Measurements from ENCODE around the gene PRR30.
"Not testable (repeated sequence)": the region's sequence is repeated elsewhere in the genome, so short reads cannot be mapped to it uniquely, and the experiment has no call there.

PRR30 gene

GRCh38 chr2:27127883-27128667, 11.1 kb downstream of the PRR30 start:
- no peak for DNase-seq

- DNase-seq: no peak
Measured at GRCh38 chr2:27126252-27126710, 12.9 kb downstream of the PRR30 start.

- DNase-seq: no peak
Measured at GRCh38 chr2:27125104-27125503, 14.1 kb downstream of the PRR30 start.

- DNase-seq: no peak
Measured at GRCh38 chr2:27123302-27124150, 15.7 kb downstream of the PRR30 start, which contains the start of gene ABHD1. TSS of gene ABHD1 (plus strand) at chr2:27123815. CDS start at chr2:27123949, 134 bp downstream.

- DNase-seq: no peak
Measured at GRCh38 chr2:27122791-27123190, 16.4 kb downstream of the PRR30 start.

- DNase-seq: no peak
Measured at GRCh38 chr2:27121906-27122305, 17.3 kb downstream of the PRR30 start.

GRCh38 chr2:27119330-27119670, 19.9 kb downstream of the PRR30 start:
- not testable (repeated sequence) for DNase-seq

GRCh38 chr2:27118525-27119329, 20.5 kb downstream of the PRR30 start, which contains the start of gene CGREF1:
TSS of gene CGREF1 (minus strand) at chr2:27119128. CDS start at chr2:27104366, 14,762 bp downstream.
- DNase-seq: no peak

GRCh38 chr2:27117995-27118524, 21.1 kb downstream of the PRR30 start:
- no peak for DNase-seq

- DNase-seq: no peak
Measured at GRCh38 chr2:27115519-27115918, 23.7 kb downstream of the PRR30 start.

GRCh38 chr2:27111392-27112078, 27.7 kb downstream of the PRR30 start:
- DNase-seq: not testable (repeated sequence)

GRCh38 chr2:27110603-27111352, 28.4 kb downstream of the PRR30 start:
- DNase-seq: not testable (repeated sequence)

GRCh38 chr2:27109083-27109482, 30.1 kb downstream of the PRR30 start:
- no peak for DNase-seq

- no peak for DNase-seq
Measured at GRCh38 chr2:27108221-27108620, 31.0 kb downstream of the PRR30 start.

GRCh38 chr2:27105981-27106380, 33.2 kb downstream of the PRR30 start:
- no peak for DNase-seq

GRCh38 chr2:27102329-27102728, 36.9 kb downstream of the PRR30 start:
- DNase-seq: no peak

- no peak for DNase-seq
Measured at GRCh38 chr2:27100036-27100435, 39.2 kb downstream of the PRR30 start.

GRCh38 chr2:27099334-27099955, 39.8 kb downstream of the PRR30 start:
- DNase-seq: no peak

- no peak for DNase-seq
Measured at GRCh38 chr2:27097341-27097740, 41.9 kb downstream of the PRR30 start.

- no peak for DNase-seq
Measured at GRCh38 chr2:27096748-27097297, 42.4 kb downstream of the PRR30 start.

Data from DMS153 (cell line).